ENCODE data around the gene MMP24OS.

GRCh38 chr20:35271073-35271882 is 6.6 kb downstream of the MMP24OS start:
- TF ChIP-seq CTCF (IDR thresholded peaks at IDR 0.05 in 2 of 3, conservative IDR thresholded peaks at IDR 0.05 in 1 of 3; ENCODE audit: borderline replicate concordance in 1 of 3, insufficient read depth in 1 of 3, low read depth in 2 of 3, low read length in 2 of 3) (no peak), JUND (IDR thresholded peaks at IDR 0.05) (no peak), ZFX (IDR thresholded peaks at IDR 0.05) (no peak), MAX (IDR thresholded peaks at IDR 0.05) (no peak), TCF7L2 (IDR thresholded peaks at IDR 0.05; ENCODE audit: borderline replicate concordance, extremely low read depth, insufficient read depth, insufficient read length) (no peak), ZNF274 (IDR thresholded peaks at IDR 0.05; ENCODE audit: low read depth, low read length) (no peak), RAD21 (IDR thresholded peaks at IDR 0.05; ENCODE audit: low read depth) (no peak), YY1 (IDR thresholded peaks at IDR 0.05; ENCODE audit: extremely low read depth, insufficient replicate concordance, low read depth, low read length) (no peak), POLR2A (IDR thresholded peaks at IDR 0.05; ENCODE audit: borderline replicate concordance, extremely low read depth, insufficient read depth, insufficient read length) (no peak), CBX3 (IDR thresholded peaks at IDR 0.05; ENCODE audit: low read depth) (no peak), POLR2AphosphoS5 (IDR thresholded peaks at IDR 0.05; ENCODE audit: low read depth, low read length) (no peak), EZH2phosphoT487 (IDR thresholded peaks at IDR 0.05; ENCODE audit: borderline replicate concordance) (no peak), EZH2 (IDR thresholded peaks at IDR 0.05) (no peak), SP1 (IDR thresholded peaks at IDR 0.05; ENCODE audit: low read depth) (no peak)

Data from HCT116 (cell line).